Peyer's patch (tissue), 4 donors: ENCODE results near the gene FGD5.

Experiments used
- CTCF ChIP-seq, 6 experiments: fragments of 450-650 bp in 4 of 6; fragments of 200-600 bp in 2 of 6; sonication (generic) in 1 of 6; IDR thresholded peaks; one replicate each; pipeline ENCODE4 v1.5.1; 2017 to 2019; ENCODE audit warnings: antibody characterized with exemption in 6 of 6, mild to moderate bottlenecking in 3 of 6, moderate library complexity in 1 of 6
- POLR2A ChIP-seq, 2 donors: fragments of 450-650 bp; IDR thresholded peaks; one replicate each; pipeline ENCODE4 v1.5.1; 2017; ENCODE audit warnings: antibody characterized with exemption in 2 of 2, mild to moderate bottlenecking in 2 of 2, moderate library complexity in 2 of 2

GRCh38 chr3:14861446-14862302 is 42.9 kb downstream of the FGD5 start:
- no peak for TF ChIP-seq CTCF (IDR thresholded peaks at IDR 0.05)
- no peak for TF ChIP-seq POLR2A (IDR thresholded peaks at IDR 0.05)
